Stomach (tissue), 9 donors: ENCODE measurements around the gene EVI2A. TPM values are rescaled to one million over a fixed set of nuclear protein-coding genes. Genes with fewer than 3 reads are reported as not detected.
"Not testable (repeated sequence)": the region's sequence is repeated elsewhere in the genome, so short reads cannot be mapped to it uniquely, and the experiment has no call there.

ENCODE experiments used
- DNase-seq, 2 donors: peaks; one replicate each; pipeline versions ENCODE4 v3.0.0 to v3.0.0-alpha.2; 2013 to 2019
- H3K27ac ChIP-seq, 5 donors: fragments of 200-600 bp in 4 of 5; sonication (generic) in 4 of 5; one replicate each; pipeline ENCODE4 v1.5.1; 2013 to 2019; ENCODE audit warnings: mild to moderate bottlenecking in 1 of 5, moderate library complexity in 1 of 5
- H3K27me3 ChIP-seq, 3 donors: fragments of 200-600 bp; sonication (generic); one replicate each; pipeline ENCODE4 v1.5.1; 2017 to 2019; ENCODE audit warnings: mixed run types in 1 of 3
- H3K36me3 ChIP-seq, 4 donors: fragments of 200-600 bp; sonication (generic); 1 replicate in 3 of 4; 2 replicates in 1 of 4; pipeline ENCODE4 v1.5.1; 2016 to 2019
- H3K4me1 ChIP-seq, 4 donors: fragments of 200-600 bp; sonication (generic); one replicate each; pipeline ENCODE4 v1.5.1; 2016 to 2019
- H3K4me3 ChIP-seq, 4 donors: fragments of 200-600 bp; sonication (generic) in 3 of 4; one replicate each; pipeline ENCODE4 v1.5.1; 2016 to 2019; ENCODE audit warnings: mild to moderate bottlenecking in 1 of 4
- H3K9me3 ChIP-seq, 4 donors: fragments of 200-600 bp; sonication (generic); one replicate each; pipeline ENCODE4 v1.5.1; 2016 to 2019
- CTCF ChIP-seq, 7 experiments: fragments of 450-650 bp in 4 of 7; fragments of 200-600 bp in 3 of 7; sonication (generic) in 3 of 7; IDR thresholded peaks; one replicate each; pipeline ENCODE4 v1.5.1; 2016 to 2019; ENCODE audit warnings: antibody characterized with exemption in 7 of 7, control low read depth in 2 of 7, mild to moderate bottlenecking in 1 of 7
- EP300 ChIP-seq: sonication (generic); formaldehyde crosslinking; IDR thresholded peaks from one replicate; pipeline ENCODE4 v1.6.1; 2017; ENCODE audit warnings: antibody characterized with exemption
- POLR2A ChIP-seq, 4 donors: fragments of 450-650 bp; IDR thresholded peaks; one replicate each; pipeline ENCODE4 v1.6.1; 2016; ENCODE audit warnings: antibody characterized with exemption in 4 of 4, control low read depth in 2 of 4, mild to moderate bottlenecking in 1 of 4, moderate library complexity in 1 of 4
- POLR2AphosphoS5 ChIP-seq, 3 donors: sonication (generic); formaldehyde crosslinking; IDR thresholded peaks; one replicate each; pipeline ENCODE4 v1.6.1; 2016; ENCODE audit warnings: antibody characterized with exemption in 3 of 3
- WGBS, 5 donors: extraction: QIAGEN DNeasy Blood & Tissue Kit in 3 of 5; methylation state at CpG; one replicate each; pipeline versions ENCODE4 v1.1.5 to v1.1.7; 2013 to 2018; 5-methylcytosine and 5-hydroxymethylcytosine counted together
- intact Hi-C: fragments of 100-400 bp; cut with DNase I; formaldehyde crosslinking; loops from one replicate; pipeline ENCODE4 v1.15.1; 2023; ENCODE audit warnings: low total_unique reads
- polyA plus RNA-seq, 3 donors: library from polyadenylated mRNA; stranded (reverse); fragments of 200-250 nt; gene quantifications; one replicate each; pipeline ENCODE4 v1.2.3, GENCODE V29; 2013
- total RNA-seq, 5 donors: library from RNA; depleted of rRNA; stranded (reverse); fragments of >200 nt; gene quantifications; one replicate each; pipeline versions ENCODE4 v1.1.0 to v1.2.3, GENCODE V29; 2014 to 2016
- donor health status: healthy with polysubstance abuse.
- donor health status: Bipolar disorder and iron deficiency.
- donor health status: healthy.

EVI2A gene
- total and polyA plus RNA-seq, 8 donors, result 4.4 to 14.5 (median 5.4) TPM; not detected in 3

- TF ChIP-seq CTCF (IDR thresholded peaks at IDR 0.05) (no peak), POLR2AphosphoS5 (IDR thresholded peaks at IDR 0.05) (no peak), EP300 (no peak), POLR2A (IDR thresholded peaks at IDR 0.05) (no peak)
- H3K27ac ChIP-seq, result peak overlapping the region in 4 of 5 donors; percentile 59 to 86 (median 66)
- no peak for DNase-seq
- no peaks in the 10 kb centered on the region for H3K27me3 ChIP-seq
- WGBS, 5 donors, result 67 to 79% (median 73%) methylated on average over 5 of the region's 5 CpGs
- no peaks in the 10 kb centered on the region for H3K9me3 ChIP-seq
- peak overlapping the region in 2 of 4 donors; percentile 2 to 29 for H3K4me3 ChIP-seq
- H3K36me3 ChIP-seq, result no peaks in the 10 kb centered on the region
- H3K4me1 ChIP-seq, result peaks cover 0 to 30% (median 0%) of the 10 kb centered on the region in 4 donors
- intact Hi-C loops, result no loop called here
These were observed 2.4 kb downstream of the EVI2A start for GRCh38 chr17:31318851-31319661.

- intact Hi-C loops, result no loop called here
- H3K27ac ChIP-seq, result peak overlapping the region in 4 of 5 donors; percentile 59 to 86 (median 66)
- H3K4me1 ChIP-seq, result peaks cover 0 to 30% (median 0%) of the 10 kb centered on the region in 4 donors
- H3K27me3 ChIP-seq, result no peaks in the 10 kb centered on the region
- peak overlapping the region in 2 of 4 donors; percentile 2 to 14 for H3K4me3 ChIP-seq
- TF ChIP-seq POLR2AphosphoS5 (IDR thresholded peaks at IDR 0.05), result peak in 2 of 3 donors; percentile 34 to 37
- no peak for TF ChIP-seq CTCF (IDR thresholded peaks at IDR 0.05)
- peak; percentile 35 to 40 for DNase-seq
- WGBS, 5 donors, result 68 to 73% (median 72%) methylated on average over 8 of the region's 8 CpGs
- H3K9me3 ChIP-seq, result no peaks in the 10 kb centered on the region
- no peaks in the 10 kb centered on the region for H3K36me3 ChIP-seq
These were observed 3.1 kb downstream of the EVI2A start for GRCh38 chr17:31318298-31318801.

- 75 to 93% (median 85%) methylated on average over 3 of the region's 3 CpGs for WGBS, 5 donors
- DNase-seq, result no peak
- Histone ChIP-seq H3K27ac (peak overlapping the region in 4 of 5 donors; percentile 28 to 81 (median 52)), H3K36me3 (no peaks in the 10 kb centered on the region), H3K4me3 (no peak overlapping the region), H3K4me1 (peaks cover 0 to 30% (median 0%) of the 10 kb centered on the region in 4 donors), H3K27me3 (no peaks in the 10 kb centered on the region), H3K9me3 (no peaks in the 10 kb centered on the region)
- TF ChIP-seq POLR2A (IDR thresholded peaks at IDR 0.05) (no peak), CTCF (IDR thresholded peaks at IDR 0.05) (no peak), POLR2AphosphoS5 (IDR thresholded peaks at IDR 0.05) (no peak), EP300 (no peak)
- intact Hi-C loops, result no loop called here
These were observed 6.7 kb downstream of the EVI2A start for GRCh38 chr17:31314782-31315100.

GRCh38 chr17:31313982-31314781, 7.2 kb downstream of the EVI2A start, which contains the start of gene EVI2B:
Gene EVI2B, minus strand, starts transcription at chr17:31314054. Its CDS starts 8,445 bp downstream, at chr17:31305609.
- Histone ChIP-seq H3K4me1 (peaks cover 0 to 32% (median 0%) of the 10 kb centered on the region in 4 donors), H3K9me3 (no peaks in the 10 kb centered on the region), H3K36me3 (no peaks in the 10 kb centered on the region), H3K27ac (peak within 1 kb of the TSS; percentile 30 to 81 (median 55)), H3K27me3 (no peaks in the 10 kb centered on the region), H3K4me3 (peak within 1 kb of the TSS in 3 of 4 donors; percentile 25 to 33 (median 30))
- 52 to 75% (median 68%) methylated on average over 3 of the region's 3 CpGs for WGBS, 5 donors
- TF ChIP-seq POLR2A (IDR thresholded peaks at IDR 0.05), result no peak
- TF ChIP-seq CTCF (IDR thresholded peaks at IDR 0.05), result no peak
- TF ChIP-seq EP300, result no peak
- TF ChIP-seq POLR2AphosphoS5 (IDR thresholded peaks at IDR 0.05), result no peak
- DNase-seq, result no peak
- intact Hi-C loops, result no loop called here

- intact Hi-C loops, result not testable (repeated sequence)
These were observed 9.2 kb downstream of the EVI2A start for GRCh38 chr17:31312223-31312622.

More at GRCh38 chr17:31312223-31312622, 9.2 kb downstream of the EVI2A start:
- H3K9me3 ChIP-seq, H3K27me3 ChIP-seq, H3K36me3 ChIP-seq, DNase-seq: not testable (repeated sequence)
- peak overlapping the region in 4 of 5 donors; percentile 35 to 81 (median 54) for H3K27ac ChIP-seq
- WGBS, 5 donors, result 72 to 75% (median 74%) methylated on average over 7 of the region's 7 CpGs
- H3K4me3 ChIP-seq, result peak overlapping the region; percentile 12 to 33 (median 20)
- peaks cover 0 to 38% (median 2%) of the 10 kb centered on the region in 4 donors for H3K4me1 ChIP-seq
